HG02943 (cell line): ENCODE data around the gene PPM1K.
"Not testable (repeated sequence)": the region's sequence is repeated elsewhere in the genome, so short reads cannot be mapped to it uniquely, and the experiment has no call there.

Source experiments
- ATAC-seq: cut with Tn5 transposase; IDR thresholded peaks from one replicate; pipeline ENCODE4 v1.9.1; 2021; ENCODE audit warnings: mild to moderate bottlenecking, low read depth, moderate library complexity; ENCODE audit not compliant: unreplicated experiment

The PPM1K gene

DNA sequence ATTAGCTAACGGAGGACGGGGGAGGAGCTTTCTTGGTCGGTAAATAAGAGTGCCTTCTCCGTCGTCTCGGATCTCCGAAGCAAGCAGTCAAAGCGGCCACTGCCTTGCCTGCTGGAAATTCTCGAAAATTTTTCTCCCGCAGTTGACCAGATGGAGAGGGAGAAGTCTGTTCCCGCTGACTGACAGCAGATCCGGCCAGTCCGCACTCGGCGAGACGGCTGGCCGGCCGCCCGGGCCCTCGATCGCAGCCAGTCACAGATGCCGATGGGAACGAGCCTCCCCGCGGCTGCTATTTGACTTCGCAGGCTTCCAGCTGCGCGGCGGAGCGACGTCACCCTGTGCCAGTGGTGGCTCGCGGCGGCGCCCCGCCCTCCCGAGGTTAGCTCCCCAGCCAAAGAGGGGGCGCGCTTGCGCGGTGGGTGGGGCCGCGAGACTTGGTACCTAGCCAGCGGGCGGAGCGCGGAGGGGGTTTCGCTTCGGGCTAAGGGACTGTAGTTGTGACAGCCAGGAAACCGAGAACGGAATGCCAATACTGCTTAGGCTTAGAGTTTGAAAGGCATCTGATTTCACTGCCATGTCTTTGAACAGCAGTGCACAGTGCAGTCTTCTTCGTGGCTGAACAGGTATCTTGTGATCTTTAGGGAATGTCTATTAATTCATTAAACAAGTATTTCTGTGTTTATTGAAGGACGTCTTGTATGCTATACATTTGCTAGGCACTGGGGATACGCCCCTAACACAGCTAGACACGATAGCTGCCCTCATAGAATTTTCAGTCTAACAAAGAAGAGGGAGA is at the start of gene PPM1K:
Gene PPM1K, minus strand, starts transcription at position 123 of the 796 bp plus-strand sequence. CDS start 5,978 bp downstream, outside the sequence.
- peak; percentile 82 for ATAC-seq

DNA sequence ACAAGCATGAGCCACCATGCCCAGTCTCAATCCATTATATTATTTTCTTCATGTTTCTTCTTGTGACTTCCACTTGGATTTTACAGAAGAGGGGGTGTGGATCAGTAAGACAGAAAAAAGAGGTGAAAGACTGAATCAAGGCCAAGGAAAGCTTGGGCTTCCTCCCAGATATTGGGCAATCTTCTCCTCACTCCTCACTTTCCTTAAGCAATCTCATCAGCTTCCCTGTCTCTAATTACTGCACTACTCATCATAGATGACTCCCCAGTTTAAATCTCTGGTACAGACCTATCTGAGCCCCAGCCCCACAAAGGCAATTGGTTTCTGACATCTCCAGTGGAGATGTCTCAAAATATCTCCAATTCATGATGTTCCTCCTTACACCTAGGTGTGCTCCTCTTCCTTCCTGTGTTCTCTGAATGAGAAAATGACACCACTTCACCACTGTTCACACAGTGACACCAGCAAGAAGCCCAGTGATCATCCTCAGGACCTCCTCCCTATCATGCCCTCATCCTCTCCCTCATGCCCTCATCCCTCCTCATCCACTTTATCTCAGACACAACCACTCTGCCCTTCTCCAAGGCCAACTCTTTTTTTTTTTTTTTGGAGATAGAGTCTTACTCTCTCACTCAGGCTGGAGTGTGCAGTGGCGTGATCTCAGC is 49.5 kb upstream of the PPM1K start:
- no peak for ATAC-seq

DNA sequence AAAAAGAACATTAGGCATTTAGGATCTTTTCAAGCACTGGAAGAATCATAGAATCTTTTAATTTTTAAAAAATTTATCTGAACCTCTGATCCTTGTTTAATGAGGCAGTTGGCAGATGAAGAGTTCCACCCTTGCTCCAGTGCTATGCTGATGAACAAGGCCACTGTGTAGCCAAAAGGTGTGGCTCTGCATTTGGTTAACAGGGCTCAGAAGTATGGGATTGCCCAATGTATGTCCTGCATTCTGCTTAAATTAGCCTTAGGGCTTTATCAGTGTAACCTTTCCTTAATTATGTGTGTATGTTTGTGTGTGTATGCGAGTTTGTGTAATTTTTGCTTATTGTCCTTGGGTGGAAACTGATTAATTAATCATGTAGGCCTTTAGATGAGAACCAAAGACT is 43.3 kb upstream of the PPM1K start:
- ATAC-seq, result no peak

DNA sequence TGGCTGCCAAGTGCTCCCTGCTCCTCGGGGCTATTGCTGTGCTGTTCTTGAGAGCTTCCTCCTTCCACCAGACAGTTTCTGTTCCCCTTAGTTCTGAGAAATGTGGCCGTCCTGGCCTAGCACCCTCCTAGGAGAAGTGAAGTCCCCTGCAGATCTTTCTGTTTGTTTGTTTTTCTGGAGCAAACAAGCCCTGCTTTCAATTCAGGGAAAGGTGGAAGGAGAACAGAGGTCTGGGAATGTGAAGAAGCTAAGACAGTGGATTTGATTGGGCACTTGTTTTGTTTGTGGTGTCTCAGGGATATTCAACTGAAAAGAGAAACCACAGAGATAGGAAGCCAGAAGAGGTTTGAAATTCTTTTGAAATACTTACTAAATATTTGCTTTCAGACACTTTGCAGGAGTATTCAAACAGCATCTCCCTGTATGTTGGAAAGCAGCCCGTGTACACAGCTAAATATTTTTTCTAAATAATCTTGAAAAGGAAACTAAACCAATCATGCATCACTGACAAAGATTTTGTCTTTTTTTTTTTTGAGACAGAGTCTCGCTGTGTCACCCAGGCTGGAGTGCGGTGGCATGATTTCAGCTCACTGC is 36.5 kb upstream of the PPM1K start:
- peak; percentile 98 for ATAC-seq

DNA sequence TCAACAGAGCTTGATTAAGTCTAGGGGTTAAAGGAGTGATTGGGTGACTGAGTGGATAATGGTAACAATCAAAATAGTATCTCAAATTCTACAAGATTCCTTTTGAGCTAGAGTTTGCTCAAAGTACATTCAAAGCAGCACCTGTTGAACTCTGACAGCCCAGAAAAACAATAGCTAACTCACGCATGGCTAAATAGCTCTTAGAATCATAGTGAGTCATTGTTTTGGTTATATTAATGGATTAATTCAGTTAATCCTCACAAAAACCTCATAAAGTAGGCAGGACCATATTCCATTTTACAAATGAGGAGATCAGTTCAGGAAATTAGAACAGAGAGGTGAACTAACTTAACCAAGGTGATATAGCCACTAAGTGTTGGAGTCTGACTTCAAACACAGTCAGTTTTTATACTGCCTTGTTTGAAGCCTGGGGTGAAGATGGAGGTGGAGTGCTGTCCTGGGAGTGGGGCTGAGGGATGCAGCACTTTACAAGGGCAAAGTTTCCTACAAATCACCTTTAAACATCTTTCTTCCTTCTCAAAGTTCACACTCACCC is 35.9 kb upstream of the PPM1K start:
- peak; percentile 40 for ATAC-seq

DNA sequence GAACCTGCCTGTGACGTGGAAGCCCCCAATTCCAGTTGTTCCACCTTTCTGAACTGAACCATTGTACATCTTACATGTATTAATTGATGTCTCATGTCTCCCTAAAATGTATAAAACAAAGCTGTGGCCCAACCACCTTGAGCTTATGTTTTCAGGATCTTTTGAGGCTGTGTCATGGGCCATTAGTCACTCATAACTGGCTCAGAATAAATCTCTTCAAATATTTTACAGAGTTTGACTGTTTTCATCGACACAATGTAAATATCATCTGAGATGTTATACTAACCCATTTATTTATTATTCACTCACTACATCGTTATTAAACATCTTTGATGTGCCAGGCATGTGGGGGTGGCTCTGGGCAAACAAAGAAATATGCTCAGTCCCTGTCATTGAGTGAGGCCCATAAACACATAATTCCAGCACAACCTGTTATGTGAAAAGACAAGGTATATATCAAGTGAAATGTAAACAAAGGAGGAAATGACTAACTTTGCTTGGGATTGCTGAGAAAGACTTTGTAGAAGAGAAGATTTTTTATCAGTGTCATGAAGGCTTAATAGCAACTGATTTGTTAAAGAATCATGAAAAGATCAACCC is 34.5 kb upstream of the PPM1K start:
- no peak for ATAC-seq

DNA sequence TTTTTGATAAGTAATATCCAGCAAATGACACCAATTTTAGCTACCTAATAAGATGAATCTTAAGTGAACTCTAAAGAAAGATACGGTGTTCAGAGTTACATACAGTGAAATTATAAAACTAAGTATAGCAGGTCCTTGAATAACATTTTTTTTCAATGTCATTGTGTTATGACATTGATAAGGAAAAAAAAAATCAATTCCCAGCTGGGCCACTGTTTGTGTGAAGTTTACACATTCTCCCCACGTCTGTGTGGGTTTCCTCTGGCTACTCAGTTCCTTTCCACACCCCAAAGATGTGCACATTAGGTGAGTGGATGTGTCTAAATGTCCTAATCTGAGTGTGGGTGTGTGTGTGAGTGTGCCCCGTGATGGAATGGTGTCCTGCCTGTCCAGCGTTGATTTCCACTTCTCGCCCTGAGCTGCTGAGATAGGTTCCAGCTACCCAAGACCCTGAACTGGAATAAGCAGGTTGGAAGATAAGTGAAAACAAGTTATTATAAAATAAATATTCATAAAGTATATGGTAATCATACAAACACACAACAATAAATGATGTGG is 31.2 kb upstream of the PPM1K start:
- ATAC-seq, result no peak

DNA sequence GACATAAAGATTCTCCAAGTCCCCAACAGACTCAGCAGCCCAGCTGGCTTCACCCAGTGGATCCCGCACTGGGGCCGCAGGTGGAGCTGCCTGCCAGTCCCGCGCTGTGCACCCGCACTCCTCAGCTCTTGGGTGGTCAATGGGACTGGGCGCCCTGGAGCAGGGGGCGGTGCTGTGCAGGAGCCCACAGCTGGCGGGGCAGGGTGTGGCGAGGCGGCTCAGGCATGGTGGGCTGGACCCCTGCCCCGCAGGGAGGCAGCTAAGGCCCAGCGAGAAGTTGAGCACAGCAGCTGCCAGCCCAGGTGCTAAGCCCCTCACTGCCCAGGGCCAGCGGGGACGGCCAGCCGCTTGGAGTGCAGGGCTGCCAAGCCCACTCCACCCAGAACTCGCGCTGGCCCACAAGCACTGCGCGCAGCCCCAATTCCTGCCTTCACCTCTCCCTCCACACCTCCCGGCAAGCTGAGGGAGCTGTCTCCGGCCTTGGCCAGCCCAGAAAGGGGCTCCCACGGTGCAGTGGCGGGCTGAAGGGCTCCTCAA is 28.8 kb upstream of the PPM1K start:
- not testable (repeated sequence) for ATAC-seq

DNA sequence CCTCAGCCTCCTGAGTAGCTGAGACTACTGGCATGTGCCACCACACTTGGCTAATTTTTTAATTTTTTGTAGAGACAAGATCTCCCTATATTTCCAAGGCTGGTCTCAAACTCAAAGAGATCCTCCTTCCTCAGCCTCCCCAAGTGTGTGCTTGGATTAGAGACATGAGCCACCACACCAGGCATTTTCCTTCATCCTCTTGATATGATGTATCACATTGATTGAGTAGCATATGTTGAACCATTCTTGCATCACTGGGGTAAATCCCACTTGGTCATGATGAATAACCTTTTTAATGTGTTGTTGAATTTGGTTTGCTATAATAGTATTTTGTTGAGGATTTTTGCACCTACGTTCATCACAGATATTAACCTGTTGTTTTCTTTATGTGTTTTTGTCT is 24.2 kb upstream of the PPM1K start:
- ATAC-seq, result no peak

DNA sequence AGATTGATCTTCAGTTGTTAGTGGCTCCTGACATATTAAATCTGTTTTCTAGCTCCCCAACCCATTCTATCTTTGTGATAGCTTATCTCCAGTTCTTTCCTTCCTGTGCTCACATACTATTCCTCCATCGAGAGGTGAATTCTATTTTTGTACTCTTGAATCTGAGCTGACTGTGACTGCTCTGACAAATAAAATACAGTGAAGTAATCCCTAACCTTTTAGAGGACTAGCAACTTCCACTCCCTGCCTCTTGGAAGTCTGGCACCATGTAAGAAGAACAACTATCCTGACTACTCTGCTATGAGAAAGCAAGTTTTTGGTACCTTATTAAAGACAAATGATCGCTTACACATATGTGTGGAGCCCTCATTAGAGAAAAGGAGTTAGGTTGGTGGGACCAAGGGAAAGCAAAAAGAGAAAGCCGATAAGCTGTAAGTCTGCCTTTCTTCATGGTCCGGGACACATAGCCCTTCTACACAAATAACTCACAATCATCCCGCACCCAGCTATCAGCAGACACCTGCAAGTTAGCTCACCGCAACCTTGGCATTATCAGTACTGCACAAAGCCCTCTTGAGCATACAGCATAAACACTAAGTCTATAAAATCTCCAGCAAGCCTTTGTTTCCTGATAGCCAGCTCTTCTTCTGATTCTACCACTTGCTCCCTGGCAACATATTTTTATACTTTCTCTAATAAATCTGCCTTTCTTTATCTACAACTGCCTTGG is 13.5 kb upstream of the PPM1K start:
- no peak for ATAC-seq

DNA sequence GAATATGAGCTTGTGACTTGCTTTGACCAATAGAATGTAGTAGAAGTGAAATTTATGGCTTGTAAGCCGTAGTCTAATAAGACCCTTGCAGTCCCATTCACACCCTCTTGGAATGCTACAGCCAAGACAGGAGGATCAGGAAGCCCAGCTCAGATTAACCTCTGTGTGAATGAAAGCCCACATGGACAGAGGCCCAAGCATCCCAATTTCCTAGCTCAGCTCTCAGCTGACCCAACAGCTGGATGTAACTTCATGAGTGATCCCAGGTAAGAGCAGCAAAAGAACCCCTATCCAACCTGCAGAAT is 12.8 kb upstream of the PPM1K start:
- ATAC-seq, result no peak

DNA sequence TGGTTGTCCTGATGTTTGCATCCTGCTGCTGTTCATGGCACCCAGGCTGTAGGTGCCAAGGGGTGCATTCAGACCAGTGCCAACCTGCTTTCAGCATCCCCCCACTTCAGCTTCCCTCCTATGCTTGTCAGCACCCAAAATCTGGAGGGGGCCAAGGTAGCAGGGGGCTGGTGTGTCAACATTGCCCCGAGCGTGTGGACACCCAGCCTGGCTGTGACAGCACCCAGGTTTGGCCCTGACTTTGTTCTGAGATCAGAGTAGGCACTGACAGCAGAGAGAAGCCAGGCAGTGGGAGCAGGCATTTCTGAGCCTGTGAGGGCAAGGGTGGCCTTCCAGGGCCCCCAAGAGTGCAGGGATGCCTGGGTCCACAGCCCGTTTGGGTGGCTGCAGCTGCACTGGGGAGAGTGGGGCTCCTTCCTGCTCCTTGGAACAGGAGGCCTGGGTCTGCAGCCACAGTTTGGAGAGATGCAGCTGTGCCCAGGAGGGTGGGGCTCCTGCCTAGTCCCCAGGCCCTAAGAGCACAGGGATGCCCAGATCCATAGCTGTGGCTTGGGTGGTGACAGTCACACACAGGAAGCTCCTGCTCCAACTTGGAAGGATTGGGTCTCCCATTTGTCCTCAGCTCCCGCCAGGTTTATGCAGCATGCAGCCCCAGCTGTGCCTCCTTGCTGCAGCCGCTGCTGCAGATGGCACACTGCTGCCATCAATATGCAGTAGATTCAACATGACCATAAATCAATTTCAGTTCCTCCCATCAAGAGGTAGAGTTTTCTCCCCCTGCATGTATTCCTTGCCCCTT is 12.3 kb upstream of the PPM1K start:
- ATAC-seq, result no peak

DNA sequence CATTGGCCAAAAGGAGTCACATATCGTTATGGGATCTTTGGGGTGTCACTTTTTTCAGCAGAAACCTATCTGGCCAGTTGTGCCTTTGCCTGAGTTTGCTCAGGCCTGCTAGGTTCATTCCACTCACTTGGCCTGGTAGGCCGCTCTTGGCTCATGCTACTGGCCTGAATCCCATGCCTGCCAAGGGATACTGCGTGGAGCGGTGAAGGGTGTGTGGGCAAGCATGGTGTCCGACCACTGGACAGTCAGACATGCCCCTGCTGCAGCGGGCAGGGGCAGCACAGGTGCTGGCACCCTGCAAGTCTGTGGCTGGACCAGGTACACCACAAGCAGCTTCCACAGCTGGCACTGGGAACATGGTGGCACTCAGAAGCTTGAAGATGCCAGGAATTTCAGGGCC is 11.3 kb upstream of the PPM1K start:
- ATAC-seq, result no peak

DNA sequence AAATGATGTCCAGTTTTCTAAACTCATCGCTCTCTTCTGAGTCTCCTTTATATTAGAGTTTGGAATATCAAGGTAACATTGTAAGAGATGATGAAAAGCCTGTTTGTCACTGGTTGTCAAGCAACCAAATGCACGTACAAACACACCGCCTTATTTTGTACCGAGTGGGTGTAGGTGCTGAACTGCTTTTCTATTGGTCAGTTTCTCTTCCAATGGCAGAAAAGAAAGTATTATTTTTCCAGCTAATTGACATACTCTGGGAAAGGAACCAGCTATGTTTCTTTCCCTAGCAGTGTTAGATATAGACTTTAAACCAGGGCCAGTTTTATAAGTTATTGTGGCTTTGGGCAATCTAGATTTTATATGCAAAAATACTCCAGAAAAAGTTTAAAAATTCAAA is 6.6 kb upstream of the PPM1K start:
- no peak for ATAC-seq

DNA sequence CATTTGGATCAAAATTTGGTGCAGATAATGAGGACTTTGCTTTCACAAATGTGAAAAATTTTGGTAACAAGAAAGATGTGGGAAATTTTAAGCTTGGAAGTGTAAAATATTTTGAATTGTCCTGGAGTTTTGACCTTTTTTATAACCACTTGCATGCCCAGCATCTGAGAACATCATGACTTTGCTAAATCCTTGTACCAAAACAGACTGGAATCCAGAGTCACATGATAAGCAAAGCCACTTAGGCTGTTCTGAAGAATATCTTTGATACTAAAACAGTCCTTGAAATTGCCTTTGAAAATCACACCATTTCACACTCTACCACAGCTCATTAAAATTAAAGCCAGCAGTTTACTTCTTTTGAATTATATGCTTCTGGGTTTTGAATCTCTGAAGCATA is 2.5 kb upstream of the PPM1K start:
- no peak for ATAC-seq

DNA sequence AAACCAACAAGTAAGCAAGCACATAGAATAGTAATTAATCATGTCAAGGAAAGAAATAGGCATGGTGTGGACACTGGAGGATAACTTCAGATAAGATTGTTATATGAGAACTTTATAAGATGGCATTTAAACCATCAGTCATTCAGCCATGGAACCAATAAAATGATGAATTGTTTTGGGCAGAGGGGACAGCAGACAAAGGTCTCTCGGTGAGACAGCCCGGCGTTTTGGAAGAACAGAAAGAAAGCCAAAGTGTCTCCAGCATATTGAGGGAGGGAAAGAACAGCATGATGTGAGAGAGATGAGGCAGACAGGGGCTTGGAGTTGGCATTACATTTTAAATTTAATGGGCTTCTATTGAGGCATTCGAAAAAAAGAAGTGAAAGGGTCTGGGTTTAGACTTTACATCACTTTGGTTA is 883 bp upstream of the PPM1K start:
- no peak for ATAC-seq

DNA sequence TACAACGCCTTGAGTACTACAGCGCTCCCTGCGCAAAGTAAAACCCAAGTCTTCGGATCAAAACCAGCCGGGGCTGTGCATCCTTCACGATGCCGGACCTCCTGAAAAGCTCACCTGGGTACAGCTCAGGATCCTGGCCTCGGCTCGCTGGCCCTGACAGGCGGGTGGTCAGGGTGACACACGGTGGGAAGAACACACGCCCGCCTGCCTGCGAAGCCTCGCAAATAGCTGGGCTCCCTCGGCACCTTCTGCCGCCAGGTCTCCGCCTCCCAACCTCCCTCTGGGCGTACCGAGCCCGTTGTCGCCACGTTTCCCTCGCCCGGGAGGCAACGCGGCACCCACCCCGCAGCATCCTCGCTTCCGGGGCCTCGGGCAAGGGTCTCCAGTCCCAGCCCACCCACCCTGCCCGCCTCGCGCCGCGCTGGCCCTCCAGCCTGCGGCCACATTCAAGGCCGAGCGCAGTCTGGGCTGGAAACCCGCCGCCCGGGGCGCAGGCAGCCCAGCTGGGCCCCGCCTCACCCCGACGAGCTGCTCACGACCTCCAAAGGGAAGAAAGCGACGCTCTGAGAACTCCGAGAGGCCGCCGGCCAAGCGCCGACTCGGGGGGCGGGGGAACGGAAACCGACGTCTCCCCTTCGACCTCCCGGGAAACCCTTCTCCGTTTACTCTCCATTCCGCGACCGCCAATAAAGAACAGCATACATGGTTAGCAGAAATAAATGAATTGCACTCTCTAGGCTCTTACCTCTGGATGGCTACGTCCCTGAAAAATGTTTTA is 511 bp downstream of the PPM1K start:
- peak; percentile 32 for ATAC-seq

DNA sequence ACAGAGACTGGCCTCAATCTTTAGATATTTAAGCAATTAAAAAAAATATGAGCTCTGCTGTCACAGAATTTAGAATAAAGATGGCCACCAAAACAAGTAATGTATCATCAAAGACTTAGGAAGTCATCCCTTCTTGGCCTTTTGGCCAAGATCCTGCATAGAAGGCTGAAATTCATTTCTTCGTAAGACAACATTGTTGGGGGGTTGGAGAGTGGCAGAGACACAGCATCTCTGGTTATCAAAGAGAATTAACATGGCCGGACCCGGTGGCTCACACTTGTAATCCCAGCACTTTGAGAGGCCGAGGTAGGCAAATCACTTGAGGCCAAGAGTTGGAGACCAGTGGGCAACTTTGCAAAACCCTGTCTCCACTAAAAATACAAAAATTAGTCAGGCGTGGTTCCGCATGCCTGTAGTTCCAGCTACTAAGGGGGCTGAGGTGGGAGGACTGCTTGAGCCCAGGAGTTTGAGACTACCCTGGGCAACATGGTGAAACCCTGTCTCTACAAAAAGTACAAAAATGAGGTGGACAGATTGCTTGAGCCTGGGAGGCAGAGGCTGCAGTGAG is 4.0 kb downstream of the PPM1K start:
- no peak for ATAC-seq
